ENCODE data around the gene QKI.
A peak's percentile ranks its signal among the peaks of the same experiment; 100 is the strongest.
"Not testable (repeated sequence)": the region's sequence is repeated elsewhere in the genome, so short reads cannot be mapped to it uniquely, and the experiment has no call there.

QKI gene

DNA sequence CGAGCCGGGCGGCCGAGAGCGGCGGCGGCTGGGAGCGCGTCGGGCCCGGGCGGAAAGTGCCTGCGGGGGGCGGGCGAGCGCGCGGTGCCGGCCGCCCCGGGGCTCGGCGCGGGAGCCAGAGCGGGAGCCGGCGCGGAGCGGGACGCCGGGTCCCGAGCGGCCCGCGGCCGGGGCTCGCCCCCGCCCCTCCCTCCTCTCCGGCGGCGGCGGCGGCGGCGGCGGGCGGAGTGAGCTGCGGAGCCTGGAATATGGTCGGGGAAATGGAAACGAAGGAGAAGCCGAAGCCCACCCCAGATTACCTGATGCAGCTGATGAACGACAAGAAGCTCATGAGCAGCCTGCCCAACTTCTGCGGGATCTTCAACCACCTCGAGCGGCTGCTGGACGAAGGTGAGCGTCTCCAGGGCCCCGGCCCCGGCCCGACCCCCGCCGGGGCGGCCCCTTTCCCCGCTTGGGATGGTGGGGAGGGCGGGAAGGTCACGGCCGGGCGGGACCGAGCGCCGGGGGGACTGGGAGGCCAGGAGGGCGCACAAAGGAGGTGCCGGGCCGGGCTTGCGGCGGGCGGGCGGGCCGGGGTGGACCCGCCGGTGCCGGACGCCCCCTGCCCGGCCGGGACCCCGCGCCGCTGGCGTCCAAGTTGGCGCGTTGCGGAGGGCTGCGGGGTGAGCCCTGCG is 565 bp downstream of the QKI start:
- DNase-seq (ENCODE audit: low read depth): no peak

- DNase-seq (ENCODE audit: low read depth): no peak
Measured at GRCh38 chr6:163415620-163416556, 1.4 kb downstream of the QKI start.

GRCh38 chr6:163416557-163417253 is 2.2 kb downstream of the QKI start:
- DNase-seq (ENCODE audit: low read depth): no peak

GRCh38 chr6:163417595-163417994 is 3.1 kb downstream of the QKI start:
- no peak for DNase-seq (ENCODE audit: low read depth)

- DNase-seq (ENCODE audit: low read depth): no peak
Measured at GRCh38 chr6:163418311-163419029, 4.0 kb downstream of the QKI start.

DNA sequence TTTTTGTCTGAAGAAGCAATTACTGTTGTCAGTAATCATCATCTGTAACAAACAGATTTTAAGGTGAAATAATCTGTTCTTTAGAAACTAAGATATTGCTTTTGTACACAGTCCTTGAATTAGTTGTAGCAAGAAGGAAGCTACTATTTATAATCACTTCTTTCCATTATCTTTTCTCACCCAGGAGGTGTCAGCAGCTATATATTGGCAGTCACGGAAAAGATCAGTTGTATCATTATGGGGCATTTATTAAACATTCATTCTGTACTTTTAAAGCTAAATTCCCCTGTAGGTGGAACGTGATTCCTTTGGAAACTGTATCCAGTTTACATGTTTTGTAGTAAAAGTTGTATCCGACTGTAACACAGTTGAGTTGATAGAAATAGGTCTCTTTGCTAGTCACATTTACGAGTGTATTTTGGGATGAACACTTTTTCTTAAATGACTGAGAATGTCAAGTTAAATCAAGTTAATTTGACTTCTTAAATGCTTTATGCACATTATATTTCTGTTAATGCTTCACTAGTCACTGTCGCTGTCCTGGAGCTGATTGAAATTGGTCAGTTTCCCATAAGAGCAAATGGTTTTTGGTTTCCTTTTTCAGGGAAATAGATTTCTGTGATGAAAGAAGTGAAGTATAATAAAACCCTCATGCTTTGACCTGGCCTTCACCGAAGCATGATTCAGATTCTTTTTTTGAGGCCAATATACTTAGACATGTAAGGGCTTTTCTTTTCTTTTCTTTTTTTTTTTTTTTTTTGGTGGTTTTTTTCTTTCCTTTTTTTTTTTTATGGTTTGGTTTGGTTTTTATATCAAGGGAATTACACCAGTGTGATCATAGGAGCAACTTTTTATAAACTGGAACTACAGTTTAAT is 5.1 kb downstream of the QKI start:
- no peak for DNase-seq (ENCODE audit: low read depth)

GRCh38 chr6:163420289-163420614 is 5.7 kb downstream of the QKI start:
- no peak for DNase-seq (ENCODE audit: low read depth)

GRCh38 chr6:163422550-163422949 is 8.0 kb downstream of the QKI start:
- DNase-seq (ENCODE audit: low read depth): no peak

- no peak for DNase-seq (ENCODE audit: low read depth)
Measured at GRCh38 chr6:163423696-163424095, 9.2 kb downstream of the QKI start.

DNA sequence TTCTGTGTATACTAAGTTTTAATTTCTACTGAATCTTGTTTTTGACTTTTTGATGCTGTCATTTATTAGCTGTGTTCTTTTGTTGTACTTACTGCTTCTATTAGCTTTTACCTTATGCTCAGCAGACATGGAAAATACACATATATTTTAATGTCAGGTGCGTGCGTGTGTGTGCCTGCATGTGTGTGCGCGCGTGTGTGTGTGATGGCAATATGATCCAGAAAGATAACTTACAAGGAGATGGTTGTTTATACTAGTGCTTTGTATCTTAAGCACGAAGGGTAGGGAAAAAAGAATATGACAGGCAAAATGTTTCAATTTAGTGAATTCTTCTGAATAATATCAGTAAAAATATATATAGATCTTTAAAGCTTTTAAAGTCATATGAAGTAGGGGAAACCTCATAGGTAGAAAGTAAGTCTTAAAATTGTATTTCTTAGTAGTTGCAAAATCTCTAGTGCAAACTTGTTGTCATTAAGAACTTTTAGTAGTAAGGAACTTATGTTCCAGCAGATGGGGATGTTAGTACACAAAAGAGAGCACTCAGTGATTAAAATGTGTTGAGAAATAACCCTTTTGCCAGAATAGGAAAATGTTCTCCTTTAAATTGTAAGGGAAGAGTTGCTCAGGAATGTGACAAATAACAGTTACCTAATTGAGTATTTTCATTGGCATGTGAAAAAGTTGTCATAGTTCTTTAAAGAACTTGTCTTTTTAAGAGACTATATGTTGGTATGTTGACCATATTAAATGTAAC is 13.2 kb downstream of the QKI start:
- DNase-seq (ENCODE audit: low read depth): no peak

- no peak for DNase-seq (ENCODE audit: low read depth)
Measured at GRCh38 chr6:163428373-163428772, 13.9 kb downstream of the QKI start.

DNA sequence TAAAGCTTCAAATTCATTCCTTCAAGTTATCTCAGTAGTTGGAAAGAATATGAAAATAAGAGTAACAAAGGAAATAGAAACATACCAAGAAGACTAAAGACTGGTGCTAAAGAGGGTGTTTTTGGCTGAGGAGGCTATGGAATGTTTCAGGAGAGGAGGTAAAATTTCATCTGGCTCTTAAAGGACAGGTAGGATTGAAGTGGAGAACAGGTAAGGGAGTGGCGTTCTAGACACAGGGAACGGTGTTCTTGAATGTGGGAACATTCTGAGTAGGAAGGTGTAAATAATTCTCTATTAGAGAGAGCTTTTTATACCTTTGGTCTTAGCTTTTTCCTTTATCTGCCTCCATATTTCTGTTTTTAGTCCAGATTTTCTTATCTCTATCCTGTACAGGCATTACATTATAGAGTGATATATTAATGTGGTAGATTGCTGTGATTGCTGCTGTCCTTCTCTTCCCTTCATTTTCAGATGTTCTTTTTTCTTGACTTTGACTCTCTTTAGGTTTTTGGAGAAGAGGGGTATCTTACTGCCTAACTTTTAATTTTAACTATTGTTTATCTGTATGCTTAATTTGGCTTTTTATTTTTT is 15.4 kb downstream of the QKI start:
- DNase-seq (ENCODE audit: low read depth): no peak

DNA sequence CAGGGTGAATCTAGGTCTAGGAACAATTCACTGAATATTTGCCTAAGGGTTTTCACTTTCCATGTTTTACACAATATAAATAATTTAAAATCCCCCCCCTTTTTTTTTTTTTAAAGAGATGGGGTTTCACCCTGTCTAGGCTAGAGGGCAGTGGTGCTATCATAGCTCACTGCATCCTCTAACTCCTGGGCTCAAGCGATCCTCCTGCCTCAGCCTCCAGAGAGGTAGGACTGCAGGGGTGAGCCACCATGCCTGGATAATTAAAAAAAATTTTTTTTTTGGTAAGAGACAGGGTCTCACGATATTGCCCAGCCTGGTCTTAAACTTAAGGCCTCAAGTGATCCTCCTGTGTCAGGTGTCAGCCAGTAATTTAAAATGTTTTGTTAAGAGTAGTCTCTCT is 17.8 kb downstream of the QKI start:
- no peak for DNase-seq (ENCODE audit: low read depth)

GRCh38 chr6:163433486-163433885 is 19.0 kb downstream of the QKI start:
- DNase-seq (ENCODE audit: low read depth): not testable (repeated sequence)

DNA sequence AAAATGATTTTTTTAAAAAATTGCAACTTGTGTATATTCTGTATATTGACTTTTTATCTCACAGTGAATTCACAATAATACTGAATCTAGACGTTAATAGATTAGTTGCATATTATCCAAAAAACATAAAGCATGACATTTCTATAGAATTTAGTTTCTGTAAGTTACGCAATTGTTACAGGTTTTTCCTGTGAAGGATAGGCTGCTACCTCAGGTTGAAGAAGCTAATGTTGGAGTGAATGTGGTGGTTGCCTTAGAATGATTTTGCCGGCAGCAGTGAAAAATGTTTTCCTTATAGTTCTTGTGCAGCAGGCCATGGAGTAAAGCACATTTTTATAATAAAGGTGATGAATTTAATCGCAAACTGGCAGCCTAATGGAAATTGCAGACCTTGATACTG is 20.5 kb downstream of the QKI start:
- no peak for DNase-seq (ENCODE audit: low read depth)

DNA sequence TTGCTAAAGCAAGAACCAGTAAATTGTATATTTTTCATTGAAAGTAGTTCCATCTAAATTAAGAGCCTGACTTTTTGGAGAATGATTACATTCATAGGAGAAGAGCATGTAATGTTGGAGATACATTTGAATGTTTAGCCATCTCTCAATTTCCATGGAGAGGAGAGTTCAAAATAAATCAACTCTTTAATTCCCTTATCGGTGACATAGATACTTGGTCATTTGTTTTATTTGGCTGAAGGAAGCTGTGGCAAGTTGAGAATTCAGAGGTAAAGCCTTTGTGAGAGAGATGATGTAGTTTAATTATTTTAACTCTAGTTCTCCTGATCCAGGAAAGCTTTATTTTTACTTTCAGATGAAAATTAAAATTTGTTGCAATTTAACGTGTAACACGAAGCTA is 22.3 kb downstream of the QKI start:
- no peak for DNase-seq (ENCODE audit: low read depth)

DNA sequence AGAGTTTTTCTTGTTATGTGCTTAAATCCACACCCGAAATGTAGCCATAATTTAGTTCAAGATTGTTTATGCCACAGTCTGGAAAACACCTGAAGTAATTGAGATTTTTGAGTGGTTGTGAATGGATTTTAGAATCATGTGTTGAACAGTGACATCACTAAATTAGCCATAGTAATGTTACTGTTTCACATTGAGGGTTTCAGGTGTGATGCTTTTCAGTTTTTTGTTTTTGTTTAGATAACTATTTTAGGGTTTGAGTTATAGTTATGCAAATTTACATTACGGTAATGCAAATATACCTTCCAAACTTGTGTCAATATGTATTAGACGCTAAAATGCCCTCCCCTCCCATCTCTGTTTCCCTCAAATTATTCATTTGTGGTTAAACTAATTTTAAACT is 22.9 kb downstream of the QKI start:
- DNase-seq (ENCODE audit: low read depth): no peak

DNA sequence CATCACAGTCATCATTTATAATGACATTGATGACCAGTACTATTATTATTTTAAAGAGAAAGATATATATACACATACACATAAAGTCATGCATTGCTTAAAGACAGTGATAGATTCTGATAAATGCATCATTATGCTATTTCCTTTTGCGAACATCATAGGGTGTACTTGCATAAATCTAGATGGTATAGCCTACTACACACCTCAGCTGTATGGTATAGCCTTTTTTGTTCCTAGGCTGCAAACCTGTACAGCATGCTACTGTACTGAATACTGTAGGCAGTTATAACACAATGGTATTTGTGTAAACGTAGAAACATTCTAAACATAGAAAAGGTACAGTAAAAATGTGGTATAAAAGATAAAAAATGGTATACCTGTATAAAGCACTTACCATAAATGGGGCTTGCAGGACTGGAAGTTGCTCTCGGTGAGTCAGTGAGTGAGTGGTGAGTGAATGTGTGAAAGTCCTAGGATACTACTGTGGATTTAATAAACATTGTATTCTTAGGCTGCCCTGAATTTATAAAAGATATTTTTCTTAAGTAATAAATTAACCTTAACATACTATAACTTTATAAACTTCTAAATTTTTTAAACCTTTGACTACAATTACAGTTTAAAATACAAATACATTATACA is 23.9 kb downstream of the QKI start:
- DNase-seq (ENCODE audit: low read depth): no peak

DNA sequence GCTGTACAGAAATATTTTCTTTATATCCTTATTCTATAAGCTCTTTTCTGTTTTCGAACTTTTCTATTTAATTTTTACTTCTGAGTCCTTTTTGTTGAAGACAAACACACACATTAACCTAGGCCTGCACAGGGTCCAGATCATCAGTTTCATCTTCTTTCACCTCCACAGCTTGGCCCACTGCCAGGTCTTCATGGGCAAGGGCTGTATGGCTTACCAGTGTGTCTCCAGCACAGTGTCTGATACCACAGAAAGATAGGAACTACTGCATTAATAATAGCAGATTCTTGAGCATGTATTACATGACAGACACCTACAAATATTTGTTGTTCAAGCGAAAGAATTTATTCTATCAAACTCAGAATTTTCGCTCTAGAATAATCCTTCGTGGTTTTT is 24.4 kb downstream of the QKI start:
- DNase-seq (ENCODE audit: low read depth): peak; percentile 1

DNA sequence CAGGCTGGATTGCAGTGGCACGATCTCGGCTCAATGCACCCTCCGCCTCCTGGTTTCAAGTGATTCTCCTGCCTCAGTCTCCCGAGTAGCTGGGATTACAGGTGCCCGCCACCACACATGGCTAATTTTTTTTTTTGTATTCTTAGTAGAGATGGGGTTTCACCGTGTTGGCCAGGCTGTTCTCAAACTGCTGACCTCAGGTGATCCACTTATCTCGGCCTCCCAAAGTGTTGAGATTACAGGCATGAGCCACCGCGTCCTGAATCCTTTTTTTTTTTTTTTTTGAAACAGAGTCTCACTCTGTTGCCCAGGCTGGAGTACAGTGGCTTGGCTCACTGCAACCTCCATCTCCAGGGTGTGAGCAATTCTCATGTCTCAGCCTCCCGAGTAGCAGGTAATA is 24.9 kb downstream of the QKI start:
- not testable (repeated sequence) for DNase-seq (ENCODE audit: low read depth)

All from T-helper 22 cell (primary cell).